AG08396 (cell line): ENCODE results near the gene APBB2.

Source experiments
- DNase-seq: peaks from one replicate; pipeline ENCODE4 v3.0.0; 2012; ENCODE audit warnings: low spot score, mixed read lengths

Gene APBB2

DNA sequence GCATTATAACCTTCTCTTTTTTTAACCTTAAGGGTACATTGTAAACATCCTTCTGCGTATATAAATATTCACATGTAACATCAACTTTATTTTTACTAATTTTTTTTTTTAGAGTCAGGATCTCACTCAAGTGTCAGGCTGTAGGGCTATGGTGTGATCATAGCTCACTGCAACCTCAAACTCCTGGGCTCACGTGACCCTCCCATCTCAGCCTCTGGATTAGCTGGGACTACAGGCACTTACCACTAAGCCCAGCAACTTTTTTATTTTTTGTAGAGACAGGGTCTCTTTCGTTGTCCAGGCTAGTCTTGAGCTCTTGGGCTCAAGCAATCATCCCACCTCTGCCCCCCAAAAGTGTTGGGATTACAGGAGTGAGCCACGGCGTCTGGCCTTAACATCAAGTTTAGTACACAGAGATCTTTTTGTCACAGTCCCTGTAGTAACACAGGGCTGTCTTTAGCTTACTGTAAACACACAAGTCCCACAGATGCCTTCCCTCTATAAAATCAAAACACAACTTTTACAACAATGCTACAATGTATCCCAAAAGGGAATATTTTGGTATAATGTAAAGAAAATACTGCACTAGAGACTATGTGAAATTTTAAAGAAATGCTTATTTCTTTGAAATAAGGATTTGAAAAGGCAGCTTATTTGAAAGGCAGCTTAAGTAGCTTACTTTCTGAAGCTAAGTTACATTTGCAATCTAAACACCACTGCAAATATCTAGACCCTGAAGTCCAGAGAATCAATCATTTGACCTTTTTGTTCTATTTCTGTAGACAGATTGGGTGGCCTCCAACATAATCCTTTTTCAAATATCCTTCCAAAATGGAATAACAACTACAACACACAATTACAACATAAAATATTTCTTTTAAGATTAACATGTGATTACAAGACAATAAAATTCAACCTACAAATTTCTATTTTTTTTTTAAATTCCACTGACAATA, 116.0 kb downstream of the APBB2 start:
- no peak for DNase-seq

DNA sequence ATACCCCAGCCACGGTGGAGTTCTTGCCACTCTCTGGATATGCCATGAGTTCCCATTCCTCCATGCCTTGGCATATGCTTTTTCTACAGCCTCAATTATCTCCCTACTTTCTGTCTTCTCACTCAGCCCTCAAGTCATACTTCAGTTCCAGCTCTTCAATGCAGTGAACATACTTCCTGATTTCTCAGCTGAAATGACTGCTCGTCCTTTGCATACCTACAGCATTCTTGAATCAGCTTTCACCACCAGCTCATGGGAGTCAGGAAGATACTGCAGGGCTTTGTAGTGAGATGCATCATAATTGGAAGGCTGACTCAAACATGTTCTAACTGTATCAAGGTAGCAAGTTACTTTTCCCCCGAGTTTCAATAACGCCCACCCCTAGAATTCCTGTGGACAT, 118.4 kb downstream of the APBB2 start:
- peak; percentile 29 for DNase-seq

DNA sequence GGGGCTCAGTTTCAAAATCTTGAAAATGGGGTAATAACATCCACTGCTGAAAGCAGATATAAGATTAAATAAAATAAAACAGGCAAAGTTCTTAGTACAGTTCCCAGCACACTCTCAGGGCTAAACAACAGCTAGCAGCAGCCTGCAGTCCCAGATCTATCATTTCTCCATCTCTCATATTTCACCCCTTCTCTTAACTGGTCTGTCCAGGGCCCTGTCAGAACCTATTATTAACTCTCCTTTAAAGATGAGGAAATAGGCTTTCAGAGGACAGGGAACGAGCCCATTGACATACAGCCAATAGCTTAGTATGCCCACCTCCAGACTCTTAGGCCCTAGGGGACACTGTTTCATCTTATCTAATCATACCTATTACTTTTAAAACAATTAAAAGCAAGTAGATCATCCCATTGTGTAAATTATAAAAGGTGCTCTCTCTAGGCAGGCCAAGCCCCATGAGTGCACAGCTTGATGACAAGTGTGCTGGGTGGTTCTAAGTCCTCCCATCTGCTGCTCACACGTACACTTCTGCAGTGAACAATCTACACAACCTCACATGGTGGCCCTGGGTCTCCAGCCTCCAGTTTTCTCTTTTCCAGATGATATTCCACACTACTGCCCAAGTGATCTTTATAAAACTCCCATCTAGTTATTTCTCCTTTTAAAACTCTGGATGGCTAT, 119.0 kb downstream of the APBB2 start:
- no peak for DNase-seq

GRCh38 chr4:41092128-41092527, 122.2 kb downstream of the APBB2 start:
- DNase-seq, result no peak

- no peak for DNase-seq
Measured at GRCh38 chr4:41081847-41082246, 132.5 kb downstream of the APBB2 start.

DNA sequence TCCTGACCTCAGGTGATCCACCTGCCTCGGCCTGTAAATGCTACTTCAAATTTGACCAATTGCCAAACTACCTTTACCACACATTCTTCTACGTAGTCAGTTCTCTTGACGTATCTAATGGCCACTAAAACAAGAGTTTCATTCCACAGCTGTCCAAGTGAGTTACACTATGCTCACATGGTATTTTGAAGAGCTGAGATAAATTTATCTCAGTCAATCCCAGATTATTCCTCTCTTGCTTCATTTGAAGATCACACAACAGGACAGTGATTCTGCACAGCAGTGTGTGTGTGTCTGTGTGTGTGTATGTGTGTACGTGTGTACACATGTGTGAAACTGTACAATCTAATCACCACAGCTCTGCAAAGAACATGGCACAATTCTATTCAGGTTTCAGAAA, 133.4 kb downstream of the APBB2 start:
- DNase-seq, result no peak

DNA sequence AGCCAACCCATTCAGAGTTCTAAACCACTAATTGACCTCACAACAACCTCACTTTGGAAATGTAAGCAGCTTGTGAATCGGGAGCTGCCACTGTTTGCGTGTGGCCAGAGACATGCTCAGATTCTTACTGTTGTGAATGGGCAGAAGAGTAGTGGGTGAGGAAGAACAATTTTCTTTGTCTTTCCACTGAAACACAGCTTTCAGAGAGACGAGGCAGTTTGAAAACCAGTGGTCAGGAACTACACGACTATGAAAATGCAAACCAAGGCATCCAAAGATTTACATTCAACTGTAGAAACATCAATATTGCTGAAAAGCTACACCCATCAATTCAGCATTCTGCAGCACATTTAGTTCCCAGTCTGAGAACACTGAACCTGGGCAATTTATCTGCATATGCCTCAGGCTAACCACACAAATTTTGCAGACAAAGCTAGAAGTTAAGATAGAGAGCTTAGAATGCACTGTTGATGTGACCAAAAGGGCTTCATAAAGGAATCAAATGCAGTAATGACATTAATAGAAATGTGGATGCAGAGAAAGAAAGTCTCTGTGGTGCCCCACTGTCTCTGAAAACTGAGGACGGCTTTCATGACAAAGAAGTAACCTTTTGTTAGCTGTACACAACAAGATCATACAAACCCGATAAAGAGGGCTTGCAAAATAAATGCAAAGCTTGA, 134.3 kb downstream of the APBB2 start:
- no peak for DNase-seq

DNA sequence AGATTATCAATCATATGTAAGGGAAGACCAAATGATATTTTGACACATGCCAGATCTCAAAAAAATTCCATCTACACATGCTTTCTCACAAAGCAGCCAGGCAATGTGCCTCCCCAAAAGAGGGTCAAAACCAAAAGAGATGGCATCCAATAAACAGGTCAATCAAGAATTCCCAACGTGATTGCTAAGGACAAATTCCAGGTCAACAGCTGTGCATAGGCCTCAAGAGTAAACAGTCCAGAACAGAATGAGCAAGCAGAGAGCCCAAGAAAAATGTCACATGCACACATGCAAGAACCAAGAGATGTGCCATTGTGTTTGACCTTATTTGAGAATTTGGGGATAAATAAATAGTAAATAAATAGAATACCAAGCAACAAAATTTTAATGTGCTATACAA, 136.7 kb downstream of the APBB2 start:
- no peak for DNase-seq

- DNase-seq, result no peak
Measured at GRCh38 chr4:41076481-41076880, 137.9 kb downstream of the APBB2 start.

GRCh38 chr4:41074215-41074614, 140.1 kb downstream of the APBB2 start:
- no peak for DNase-seq

- DNase-seq, result no peak
Measured at GRCh38 chr4:41072021-41072777, 142.1 kb downstream of the APBB2 start.

GRCh38 chr4:41070516-41071281, 143.6 kb downstream of the APBB2 start:
- no peak for DNase-seq

DNA sequence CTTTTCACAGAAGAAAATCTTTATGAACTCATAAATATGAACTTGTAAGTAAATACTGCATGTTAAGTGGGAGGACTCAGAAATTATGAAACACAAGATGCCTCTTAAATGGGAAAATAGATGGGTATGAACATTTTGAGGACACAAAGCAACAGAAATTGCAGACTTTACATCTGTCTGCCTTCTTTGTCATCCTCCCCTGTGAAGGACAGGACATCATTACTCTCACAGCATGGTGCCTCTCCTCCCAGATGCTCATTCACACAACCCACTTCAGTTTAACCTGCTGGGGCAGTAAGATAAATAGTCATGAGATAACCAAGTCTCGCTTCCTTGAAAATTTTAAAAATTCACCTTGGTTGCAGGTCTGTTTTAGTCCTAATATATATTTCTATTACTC, 144.5 kb downstream of the APBB2 start:
- DNase-seq, result no peak

GRCh38 chr4:41069257-41069656, 145.1 kb downstream of the APBB2 start:
- no peak for DNase-seq

GRCh38 chr4:41067369-41067768, 147.0 kb downstream of the APBB2 start:
- DNase-seq, result no peak

DNA sequence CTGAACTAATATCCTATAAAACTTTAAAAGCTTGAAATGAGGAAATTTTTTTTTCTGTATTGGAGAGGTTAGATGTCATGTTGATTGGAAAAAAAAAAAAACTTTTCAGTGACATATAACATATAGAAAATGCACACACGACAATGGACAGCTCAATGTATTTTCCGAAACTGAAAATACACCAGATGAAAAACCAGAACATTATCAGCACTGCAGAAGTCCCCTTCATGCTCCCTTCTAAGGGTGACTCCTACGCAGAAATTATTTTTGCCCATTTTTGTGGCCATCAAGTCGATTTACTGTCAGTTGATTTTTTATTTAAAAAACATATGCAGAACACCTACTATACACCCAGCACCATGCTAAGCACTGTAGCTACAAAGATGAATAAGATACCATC, 148.3 kb downstream of the APBB2 start:
- no peak for DNase-seq

- no peak for DNase-seq
Measured at GRCh38 chr4:41065434-41066006, 148.8 kb downstream of the APBB2 start.

- no peak for DNase-seq
Measured at GRCh38 chr4:41064953-41065352, 149.4 kb downstream of the APBB2 start.

DNA sequence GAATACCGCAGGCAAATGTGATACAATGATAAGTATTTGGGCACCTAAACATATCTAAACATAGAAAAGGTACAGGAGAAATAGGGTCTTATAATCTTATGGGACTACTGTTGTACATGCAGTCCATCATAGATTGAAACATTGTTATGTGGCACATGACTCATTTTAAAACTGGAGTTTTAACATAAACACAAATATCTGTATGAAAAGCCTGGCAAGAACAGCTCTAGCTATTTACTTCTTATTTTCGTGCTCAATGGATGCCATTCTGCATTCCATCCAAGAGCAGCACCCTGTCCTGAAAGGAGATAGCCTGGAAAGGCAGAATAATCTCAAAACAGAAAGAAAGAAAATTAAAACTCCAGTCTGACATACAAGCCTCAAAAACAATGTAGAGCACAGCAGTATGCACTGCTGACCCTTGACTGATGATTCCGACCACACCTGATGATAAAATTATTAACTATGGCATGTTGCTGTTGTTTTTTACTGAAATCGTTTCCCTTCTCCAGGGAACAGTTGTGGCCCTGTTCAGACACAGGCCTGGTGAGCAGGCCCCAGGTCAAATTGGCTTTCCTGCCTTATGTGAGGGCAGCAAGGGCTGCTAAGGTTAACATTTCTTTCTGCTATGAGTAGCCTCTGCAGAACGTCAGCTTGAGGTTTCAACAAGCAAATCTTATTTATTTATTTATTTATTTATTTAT, 152.7 kb downstream of the APBB2 start:
- DNase-seq, result peak; percentile 36
